ENCODE data around the gene MPPE1. TPM values are rescaled to one million over a fixed set of nuclear protein-coding genes. Genes with fewer than 3 reads are reported as not detected.

The MPPE1 gene
- polyA plus RNA-seq, 1 experiment = 21.9 TPM

DNA sequence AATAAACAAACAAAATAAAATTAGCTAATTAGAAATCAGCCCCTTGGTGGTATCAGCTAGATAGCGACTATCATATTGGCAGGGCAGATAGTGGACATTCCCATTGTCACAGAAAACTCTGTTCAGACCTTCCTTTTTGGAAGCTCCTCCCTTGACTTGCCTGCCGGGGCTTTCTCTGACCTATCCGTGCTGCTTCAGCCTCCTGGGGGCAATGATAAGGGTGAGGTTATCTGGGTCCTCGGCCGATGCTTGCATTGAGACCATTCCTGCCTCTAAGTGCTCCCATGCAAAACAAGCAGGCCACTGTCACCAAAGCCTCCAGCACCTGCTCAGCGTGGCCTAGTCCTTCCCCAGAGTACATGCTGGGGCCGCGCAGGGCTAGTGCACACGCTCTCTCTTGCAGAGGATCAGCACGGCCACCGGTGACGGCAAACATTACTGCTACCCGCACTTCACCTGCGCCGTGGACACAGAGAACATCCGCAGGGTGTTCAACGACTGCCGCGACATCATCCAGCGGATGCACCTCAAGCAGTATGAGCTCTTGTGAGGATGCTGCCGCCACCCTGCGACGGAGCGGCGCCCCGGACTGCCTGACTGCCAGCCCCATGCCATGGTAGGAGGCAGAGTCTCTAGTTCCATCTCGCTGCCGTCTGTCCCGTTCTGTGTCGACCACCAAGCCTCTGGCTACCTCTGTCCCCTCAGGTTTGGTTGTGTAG lies 27.4 kb downstream of the MPPE1 start:
- no peak overlapping the region for H3K4me3 ChIP-seq (ENCODE audit: low read depth, low read length)
- no peaks in the 10 kb centered on the region; the same call in 1 of the 2 replicates for H3K9me3 ChIP-seq (ENCODE audit: control insufficient read depth, insufficient read depth, low read length)
- DNase-seq (ENCODE audit: low read depth, low spot score) = no peak
- POLR2A ChIA-PET = no interaction called here
- CTCF ChIA-PET = interaction anchor here (1.4 kb wide), 1 partner anchor 56 kb away, joined by 6 read pairs; no protein-coding TSS in a partner anchor
- H3K27ac ChIP-seq (ENCODE audit: low read depth, low read length) = no peak overlapping the region
- TF ChIP-seq, protein P1, sequence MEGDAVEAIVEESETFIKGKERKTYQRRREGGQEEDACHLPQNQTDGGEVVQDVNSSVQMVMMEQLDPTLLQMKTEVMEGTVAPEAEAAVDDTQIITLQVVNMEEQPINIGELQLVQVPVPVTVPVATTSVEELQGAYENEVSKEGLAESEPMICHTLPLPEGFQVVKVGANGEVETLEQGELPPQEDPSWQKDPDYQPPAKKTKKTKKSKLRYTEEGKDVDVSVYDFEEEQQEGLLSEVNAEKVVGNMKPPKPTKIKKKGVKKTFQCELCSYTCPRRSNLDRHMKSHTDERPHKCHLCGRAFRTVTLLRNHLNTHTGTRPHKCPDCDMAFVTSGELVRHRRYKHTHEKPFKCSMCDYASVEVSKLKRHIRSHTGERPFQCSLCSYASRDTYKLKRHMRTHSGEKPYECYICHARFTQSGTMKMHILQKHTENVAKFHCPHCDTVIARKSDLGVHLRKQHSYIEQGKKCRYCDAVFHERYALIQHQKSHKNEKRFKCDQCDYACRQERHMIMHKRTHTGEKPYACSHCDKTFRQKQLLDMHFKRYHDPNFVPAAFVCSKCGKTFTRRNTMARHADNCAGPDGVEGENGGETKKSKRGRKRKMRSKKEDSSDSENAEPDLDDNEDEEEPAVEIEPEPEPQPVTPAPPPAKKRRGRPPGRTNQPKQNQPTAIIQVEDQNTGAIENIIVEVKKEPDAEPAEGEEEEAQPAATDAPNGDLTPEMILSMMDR (IDR thresholded peaks at IDR 0.05; ENCODE audit: low read depth, low read length) = no peak
- no peaks in the 10 kb centered on the region for H3K27me3 ChIP-seq (ENCODE audit: control insufficient read depth, insufficient read depth, low read length)

DNA sequence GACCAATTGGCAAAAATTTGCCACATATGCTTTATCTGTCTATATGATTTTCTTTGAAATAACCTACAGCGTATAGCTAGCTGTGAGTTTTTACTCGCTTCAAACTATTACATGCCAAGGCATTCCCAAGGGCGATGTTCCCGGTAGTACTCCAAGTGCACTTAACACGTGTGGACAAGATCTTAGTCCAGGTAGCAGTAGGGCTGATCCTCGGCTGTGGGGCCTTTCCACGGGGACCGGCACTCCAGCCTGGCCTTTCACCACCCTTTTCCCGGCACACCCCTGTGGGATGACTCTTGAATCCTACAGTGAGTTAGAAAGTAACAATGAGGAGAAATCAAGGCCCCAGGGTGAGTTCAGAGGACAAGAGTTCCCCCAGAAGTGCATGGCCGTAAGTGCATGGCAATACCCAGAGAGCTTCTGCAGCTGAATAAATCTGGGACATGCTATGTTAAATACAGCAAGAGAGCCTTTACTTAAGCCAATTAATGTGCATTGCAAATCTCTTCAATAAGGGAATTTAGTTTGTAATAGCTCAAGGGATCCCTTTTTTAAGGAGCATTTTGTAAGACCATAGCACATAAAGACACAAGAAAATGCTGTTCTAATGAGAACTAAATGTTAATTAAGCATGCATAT lies 30.5 kb downstream of the MPPE1 start:
- Histone ChIP-seq H3K27me3 (ENCODE audit: control insufficient read depth, insufficient read depth, low read length) (no peaks in the 10 kb centered on the region), H3K4me3 (ENCODE audit: low read depth, low read length) (no peak overlapping the region), H3K9me3 (ENCODE audit: control insufficient read depth, insufficient read depth, low read length) (peaks cover 7% of the 10 kb centered on the region), H3K27ac (ENCODE audit: low read depth, low read length) (no peak overlapping the region)
- ChIA-PET CTCF (no interaction called here), POLR2A (no interaction called here)
- DNase-seq (ENCODE audit: low read depth, low spot score) = no peak
- TF ChIP-seq, protein P1 (IDR thresholded peaks at IDR 0.05; ENCODE audit: low read depth, low read length) = no peak

DNA sequence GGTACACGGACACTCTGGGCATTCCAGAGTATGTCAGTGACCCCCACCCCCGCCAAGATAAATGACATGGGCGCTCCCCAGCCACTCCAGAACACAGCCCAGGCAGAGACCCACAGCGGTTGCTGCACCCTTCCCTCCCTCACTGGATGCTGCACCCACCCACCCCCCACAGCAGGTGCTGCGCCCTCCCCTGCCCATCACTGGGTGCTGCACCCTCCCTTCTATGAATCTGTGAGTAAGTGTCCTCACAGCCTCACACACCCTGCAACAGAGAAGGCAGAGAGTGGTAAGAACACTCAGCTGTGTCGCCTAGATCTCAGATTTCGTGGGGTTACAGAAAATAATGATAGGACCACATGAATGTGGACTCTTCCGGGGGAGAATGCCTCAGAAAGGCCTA lies 33.4 kb downstream of the MPPE1 start:
- DNase-seq (ENCODE audit: low read depth, low spot score) = no peak
- peaks cover 7% of the 10 kb centered on the region for H3K9me3 ChIP-seq (ENCODE audit: control insufficient read depth, insufficient read depth, low read length)
- H3K27ac ChIP-seq (ENCODE audit: low read depth, low read length) = no peak overlapping the region
- ChIA-PET POLR2A (interaction anchor here (0.5 kb wide), 1 partner anchor 444 kb away, joined by 4 read pairs; no protein-coding TSS in a partner anchor), CTCF (no interaction called here)
- H3K4me3 ChIP-seq (ENCODE audit: low read depth, low read length) = no peak overlapping the region
- TF ChIP-seq, protein P1 (IDR thresholded peaks at IDR 0.05; ENCODE audit: low read depth, low read length) = no peak
- no peaks in the 10 kb centered on the region for H3K27me3 ChIP-seq (ENCODE audit: control insufficient read depth, insufficient read depth, low read length)

DNA sequence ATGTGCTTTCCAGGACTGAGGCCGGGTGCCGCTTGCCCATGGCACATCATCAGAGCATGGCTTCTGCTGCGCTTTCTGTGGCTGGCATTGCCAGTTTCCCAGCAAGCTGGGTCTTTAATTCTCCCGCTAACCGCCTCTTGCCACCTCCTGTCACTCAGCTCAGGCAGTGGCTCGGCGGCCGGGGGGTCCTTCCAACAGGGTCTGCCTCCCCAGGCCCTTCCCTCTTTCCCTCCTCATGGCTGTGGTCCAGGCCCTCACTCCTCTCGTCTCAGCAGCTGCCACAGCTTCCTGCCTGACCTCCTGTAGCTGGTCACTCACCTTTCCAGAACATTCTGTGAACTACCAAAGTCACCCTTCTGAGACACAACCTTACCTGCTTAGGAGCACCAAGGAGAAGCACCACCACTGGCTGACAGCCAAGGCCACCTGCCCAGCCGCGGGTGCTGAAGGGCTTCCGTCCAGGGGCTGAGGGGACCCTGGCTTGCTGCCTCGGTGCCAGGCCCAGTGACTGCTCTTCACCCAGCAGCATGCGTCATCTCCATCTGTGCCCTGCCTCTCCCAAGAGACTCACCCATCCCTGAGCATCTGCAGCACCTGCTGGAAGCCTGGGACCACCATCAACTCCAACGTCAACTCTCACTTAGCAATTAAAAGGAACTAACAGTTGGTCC lies 34.3 kb downstream of the MPPE1 start:
- TF ChIP-seq, protein P1 (IDR thresholded peaks at IDR 0.05; ENCODE audit: low read depth, low read length) = no peak
- Histone ChIP-seq H3K4me3 (ENCODE audit: low read depth, low read length) (no peak overlapping the region), H3K9me3 (ENCODE audit: control insufficient read depth, insufficient read depth, low read length) (peaks cover 7% of the 10 kb centered on the region), H3K27ac (ENCODE audit: low read depth, low read length) (no peak overlapping the region), H3K27me3 (ENCODE audit: control insufficient read depth, insufficient read depth, low read length) (no peaks in the 10 kb centered on the region)
- ChIA-PET POLR2A (interaction anchor here (0.6 kb wide), 1 partner anchor 14 kb away, joined by 3 read pairs; no protein-coding TSS in a partner anchor), CTCF (no interaction called here)
- no peak for DNase-seq (ENCODE audit: low read depth, low spot score)
